C4-2B (cell line): Measurements from ENCODE around the gene PHOSPHO2.

Experiments used
- ZFX ChIP-seq: fragments of 450-650 bp; IDR thresholded peaks from 2 replicates; pipeline ENCODE4 v1.6.1; 2017
- TF ChIP-seq, protein P1 (sequence below): fragments of 450-650 bp; conservative IDR thresholded peaks from 2 replicates; pipeline ENCODE4 v1.5.1; 2017; ENCODE audit warnings: mild to moderate bottlenecking

DNA sequence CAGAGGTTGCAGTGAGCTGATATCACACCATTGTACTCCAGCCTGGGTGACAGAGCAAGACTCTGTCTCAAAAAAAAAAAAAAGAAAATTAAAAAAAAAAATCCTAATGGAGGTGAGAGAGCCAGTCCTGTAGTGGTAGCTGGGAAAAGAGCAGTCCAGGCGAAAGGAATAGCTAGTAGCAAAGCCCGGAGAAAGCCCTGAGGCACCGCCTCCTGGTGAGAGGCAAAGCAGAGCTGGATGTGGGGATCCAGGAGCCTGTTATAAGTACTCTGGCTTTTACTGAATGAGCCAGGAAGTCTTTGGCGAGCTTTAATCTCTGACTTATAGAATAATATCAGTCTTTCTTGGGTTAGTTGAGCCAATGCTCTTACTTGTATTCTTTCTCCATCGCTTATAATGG, 32.8 kb downstream of the PHOSPHO2 start:
- TF ChIP-seq, protein P1, sequence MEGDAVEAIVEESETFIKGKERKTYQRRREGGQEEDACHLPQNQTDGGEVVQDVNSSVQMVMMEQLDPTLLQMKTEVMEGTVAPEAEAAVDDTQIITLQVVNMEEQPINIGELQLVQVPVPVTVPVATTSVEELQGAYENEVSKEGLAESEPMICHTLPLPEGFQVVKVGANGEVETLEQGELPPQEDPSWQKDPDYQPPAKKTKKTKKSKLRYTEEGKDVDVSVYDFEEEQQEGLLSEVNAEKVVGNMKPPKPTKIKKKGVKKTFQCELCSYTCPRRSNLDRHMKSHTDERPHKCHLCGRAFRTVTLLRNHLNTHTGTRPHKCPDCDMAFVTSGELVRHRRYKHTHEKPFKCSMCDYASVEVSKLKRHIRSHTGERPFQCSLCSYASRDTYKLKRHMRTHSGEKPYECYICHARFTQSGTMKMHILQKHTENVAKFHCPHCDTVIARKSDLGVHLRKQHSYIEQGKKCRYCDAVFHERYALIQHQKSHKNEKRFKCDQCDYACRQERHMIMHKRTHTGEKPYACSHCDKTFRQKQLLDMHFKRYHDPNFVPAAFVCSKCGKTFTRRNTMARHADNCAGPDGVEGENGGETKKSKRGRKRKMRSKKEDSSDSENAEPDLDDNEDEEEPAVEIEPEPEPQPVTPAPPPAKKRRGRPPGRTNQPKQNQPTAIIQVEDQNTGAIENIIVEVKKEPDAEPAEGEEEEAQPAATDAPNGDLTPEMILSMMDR = no peak
- TF ChIP-seq ZFX = no peak
